H9 (cell line): ENCODE data around the gene ENG. TPM values are rescaled to one million over a fixed set of nuclear protein-coding genes. Genes with fewer than 3 reads are reported as not detected.

Experiments used
- DNase-seq: peaks from one replicate; pipeline ENCODE4 v3.0.0-alpha.2; 2017
- H2AFZ ChIP-seq: one replicate; pipeline ENCODE4 v1.6.1; 2013; ENCODE audit warnings: mild to moderate bottlenecking, low read length, control low read depth, moderate library complexity
- H2AK5ac ChIP-seq: 2 replicates; pipeline ENCODE4 v1.6.1; 2013; ENCODE audit warnings: low read length, control low read depth, mixed read lengths; ENCODE audit not compliant: insufficient read length
- H2BK120ac ChIP-seq: one replicate; pipeline ENCODE4 v1.6.1; 2013; ENCODE audit warnings: low read depth, mild to moderate bottlenecking, low read length, control low read depth, inconsistent platforms; ENCODE audit not compliant: poor library complexity, severe bottlenecking
- H2BK12ac ChIP-seq: 2 replicates; pipeline ENCODE4 v1.6.1; 2013; ENCODE audit warnings: low read length, control low read depth, mixed read lengths, low read depth; ENCODE audit not compliant: insufficient read length
- H2BK15ac ChIP-seq: 2 replicates; pipeline ENCODE4 v1.6.1; 2013; ENCODE audit warnings: low read depth, low read length, control low read depth
- H2BK20ac ChIP-seq: one replicate; pipeline ENCODE4 v1.6.1; 2013; ENCODE audit warnings: low read depth, mild to moderate bottlenecking, low read length, control low read depth, inconsistent platforms; ENCODE audit not compliant: poor library complexity, severe bottlenecking
- H2BK5ac ChIP-seq: 2 replicates; pipeline ENCODE4 v1.6.1; 2013; ENCODE audit warnings: low read length, control low read depth, mixed read lengths; ENCODE audit not compliant: insufficient read length
- H3K14ac ChIP-seq: 2 replicates; pipeline ENCODE4 v1.6.1; 2013; ENCODE audit warnings: low read length, control low read depth; ENCODE audit not compliant: insufficient read depth
- H3K18ac ChIP-seq: 2 replicates; pipeline ENCODE4 v1.6.1; 2013; ENCODE audit warnings: low read depth, mild to moderate bottlenecking, mixed read lengths, low read length, control low read depth; ENCODE audit not compliant: insufficient read length
- H3K23ac ChIP-seq: 2 replicates; pipeline ENCODE4 v1.6.1; 2013; ENCODE audit warnings: low read length, control low read depth, mixed read lengths, low read depth; ENCODE audit not compliant: insufficient read length
- H3K23me2 ChIP-seq: 2 replicates; pipeline ENCODE4 v1.6.1; 2013; ENCODE audit warnings: low read depth, mild to moderate bottlenecking, mixed read lengths, low read length, control low read depth; ENCODE audit not compliant: insufficient read length, poor library complexity, severe bottlenecking
- H3K27ac ChIP-seq: 2 replicates; pipeline ENCODE4 v1.5.1; 2013; ENCODE audit warnings: low read length, control low read depth, mixed read lengths, low read depth; ENCODE audit not compliant: insufficient read length
- H3K27me3 ChIP-seq: 2 replicates; pipeline ENCODE4 v1.6.1; 2013; ENCODE audit warnings: low read length, control low read depth, inconsistent platforms; ENCODE audit not compliant: insufficient read depth
- H3K4ac ChIP-seq: 2 replicates; pipeline ENCODE4 v1.6.1; 2013; ENCODE audit warnings: low read depth, mild to moderate bottlenecking, control low read depth, inconsistent platforms, low read length, moderate library complexity
- H3K4me1 ChIP-seq: 2 replicates; pipeline ENCODE4 v1.6.1; 2013; ENCODE audit warnings: low read length, control low read depth, inconsistent platforms; ENCODE audit not compliant: insufficient read depth
- H3K4me2 ChIP-seq: 2 replicates; pipeline ENCODE4 v1.6.1; 2013; ENCODE audit warnings: low read length, control low read depth, mixed read lengths; ENCODE audit not compliant: insufficient read length, insufficient read depth
- H3K56ac ChIP-seq: 2 replicates; pipeline ENCODE4 v1.6.1; 2013; ENCODE audit warnings: low read depth, mild to moderate bottlenecking, mixed read lengths, low read length, control low read depth; ENCODE audit not compliant: insufficient read length
- H3K79me1 ChIP-seq: 2 replicates; pipeline ENCODE4 v1.6.1; 2013; ENCODE audit warnings: low read depth, mild to moderate bottlenecking, moderate library complexity, low read length, control low read depth, inconsistent platforms; ENCODE audit not compliant: insufficient read depth, poor library complexity, severe bottlenecking
- H3K79me2 ChIP-seq: 2 replicates; pipeline ENCODE4 v1.6.1; 2013; ENCODE audit warnings: low read length, control low read depth, inconsistent platforms; ENCODE audit not compliant: insufficient read depth
- H3K9ac ChIP-seq: 2 replicates; pipeline ENCODE4 v1.6.1; 2013; ENCODE audit warnings: low read length, control low read depth, mixed read lengths; ENCODE audit not compliant: insufficient read length; ENCODE audit errors: extremely low read depth
- H3K9me3 ChIP-seq: one replicate; pipeline ENCODE4 v1.6.1; 2013; ENCODE audit warnings: low read depth, low read length, inconsistent platforms; ENCODE audit not compliant: control insufficient read depth
- H3T11ph ChIP-seq: one replicate; pipeline ENCODE4 v1.6.1; 2013; ENCODE audit warnings: mild to moderate bottlenecking, low read length, control low read depth, inconsistent platforms
- H4K20me1 ChIP-seq: one replicate; pipeline ENCODE4 v1.6.1; 2013; ENCODE audit not compliant: control insufficient read depth, insufficient read length, insufficient read depth
- H4K5ac ChIP-seq: 2 replicates; pipeline ENCODE4 v1.6.1; 2013; ENCODE audit warnings: low read depth, mild to moderate bottlenecking, mixed read lengths, low read length, control low read depth; ENCODE audit not compliant: insufficient read length
- H4K8ac ChIP-seq: replicated peaks from 2 replicates; pipeline ENCODE4 v1.6.1; 2013; ENCODE audit warnings: low read length, control low read depth, mixed read lengths, low read depth; ENCODE audit not compliant: insufficient read length
- H4K91ac ChIP-seq: 2 replicates; pipeline ENCODE4 v1.6.1; 2013; ENCODE audit warnings: low read depth, mild to moderate bottlenecking, moderate library complexity, mixed read lengths, low read length, control low read depth; ENCODE audit not compliant: insufficient read length
- H3K27ac Mint-ChIP-seq, 3 experiments: 2 replicates in 2 of 3; 3 replicates in 1 of 3; pipeline ENCODE4 v1.8.0; 2020 to 2021; ENCODE audit warnings: mixed read lengths in 3 of 3, mild to moderate bottlenecking in 1 of 3, moderate library complexity in 1 of 3
- H3K27me3 Mint-ChIP-seq: 2 replicates; pipeline ENCODE4 v1.8.0; 2021; ENCODE audit warnings: low read depth, mild to moderate bottlenecking, moderate library complexity, mixed read lengths
- H3K36me3 Mint-ChIP-seq, 3 experiments: 2 replicates in 2 of 3; 3 replicates in 1 of 3; pipeline ENCODE4 v1.8.0; 2020 to 2021; ENCODE audit warnings: low read depth in 3 of 3, mixed read lengths in 3 of 3; ENCODE audit not compliant: insufficient read depth in 1 of 3
- H3K4me1 Mint-ChIP-seq, 2 experiments: 2 replicates each; pipeline ENCODE4 v1.8.0; 2020; ENCODE audit warnings: mixed read lengths in 2 of 2
- H3K4me3 Mint-ChIP-seq, 2 experiments: 2 replicates in 1 of 2; 3 replicates in 1 of 2; pipeline ENCODE4 v1.8.0; 2020 to 2021; ENCODE audit warnings: mild to moderate bottlenecking in 2 of 2, mixed read lengths in 2 of 2, moderate library complexity in 1 of 2
- H3K9me3 Mint-ChIP-seq, 2 experiments: 2 replicates in 1 of 2; 3 replicates in 1 of 2; pipeline ENCODE4 v1.8.0; 2020; ENCODE audit warnings: mild to moderate bottlenecking in 2 of 2, mixed read lengths in 2 of 2, moderate library complexity in 1 of 2
- WGBS: extraction: QIAGEN DNeasy Blood & Tissue Kit; methylation state at CpG from one replicate; pipeline ENCODE4 v1.1.7; 2013; ENCODE audit warnings: missing lambda C conversion rate, low lambda C conversion rate, mixed read lengths; ENCODE audit not compliant: insufficient read length; ENCODE audit errors: extremely low coverage; 5-methylcytosine and 5-hydroxymethylcytosine counted together
- total RNA-seq: library from RNA; stranded (reverse); gene quantifications from 2 replicates; pipeline ENCODE4 v1.2.1, GENCODE V29; 2021
- TF ChIP-seq, protein P1 (sequence below): fragments of 200-600 bp; sonication (generic); conservative IDR thresholded peaks from 3 replicates; pipeline ENCODE4 v1.8.0; 2021; ENCODE audit warnings: antibody characterized with exemption, mild to moderate bottlenecking

The ENG gene
- total RNA-seq, 1 experiment from 2014 or later: 2.1 TPM

DNA sequence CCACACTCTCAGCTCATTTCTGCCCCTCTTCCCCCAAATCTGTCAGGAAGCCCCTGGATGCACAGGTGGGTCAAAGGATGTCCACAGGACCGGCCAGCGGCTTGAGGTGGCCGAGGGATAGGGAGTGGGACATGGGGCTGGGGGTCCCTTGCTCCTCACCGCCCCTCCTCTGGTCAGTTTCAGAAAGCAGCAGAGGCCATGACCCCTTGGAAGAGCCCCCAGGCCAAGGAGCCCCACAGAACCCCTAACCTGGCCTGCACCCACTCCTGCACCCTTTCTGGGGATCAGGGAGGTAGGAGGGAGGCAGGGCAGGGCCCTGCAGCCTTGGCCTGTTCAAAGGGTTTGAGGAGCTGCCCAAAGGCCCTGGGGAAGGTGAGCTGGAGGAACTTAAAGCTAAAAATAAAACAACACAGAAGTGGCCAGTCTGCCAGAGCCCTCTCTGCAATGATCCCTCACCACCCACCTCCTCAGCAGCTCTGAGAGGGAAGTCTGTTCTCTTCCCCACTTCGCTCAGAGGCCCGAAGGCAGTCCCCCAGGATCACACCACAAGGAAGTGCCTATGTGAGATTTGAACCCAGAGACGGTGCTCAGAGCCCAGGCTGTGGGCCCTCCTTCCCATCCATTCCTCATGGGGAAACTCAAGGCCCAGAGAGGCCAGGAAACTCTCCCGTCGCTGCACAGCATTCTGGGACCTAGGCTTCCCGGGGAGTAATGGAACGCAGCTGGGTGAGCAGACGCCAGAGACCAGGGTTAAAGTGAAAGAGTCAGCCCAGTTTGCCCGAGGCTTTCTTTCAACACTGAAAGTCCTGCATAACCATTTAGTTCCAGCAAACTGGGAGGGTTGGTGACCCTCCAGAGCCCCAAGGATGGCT is 910 bp downstream of the ENG start:
- no peaks in the 10 kb centered on the region for H3K4me1 ChIP-seq
- no peak overlapping the region for H3K4ac ChIP-seq
- DNase-seq: no peak
- H3K14ac ChIP-seq: no peak overlapping the region
- H3K79me1 ChIP-seq: no peaks in the 10 kb centered on the region
- no peaks in the 10 kb centered on the region for H3K9me3 ChIP-seq
- TF ChIP-seq, protein P1, sequence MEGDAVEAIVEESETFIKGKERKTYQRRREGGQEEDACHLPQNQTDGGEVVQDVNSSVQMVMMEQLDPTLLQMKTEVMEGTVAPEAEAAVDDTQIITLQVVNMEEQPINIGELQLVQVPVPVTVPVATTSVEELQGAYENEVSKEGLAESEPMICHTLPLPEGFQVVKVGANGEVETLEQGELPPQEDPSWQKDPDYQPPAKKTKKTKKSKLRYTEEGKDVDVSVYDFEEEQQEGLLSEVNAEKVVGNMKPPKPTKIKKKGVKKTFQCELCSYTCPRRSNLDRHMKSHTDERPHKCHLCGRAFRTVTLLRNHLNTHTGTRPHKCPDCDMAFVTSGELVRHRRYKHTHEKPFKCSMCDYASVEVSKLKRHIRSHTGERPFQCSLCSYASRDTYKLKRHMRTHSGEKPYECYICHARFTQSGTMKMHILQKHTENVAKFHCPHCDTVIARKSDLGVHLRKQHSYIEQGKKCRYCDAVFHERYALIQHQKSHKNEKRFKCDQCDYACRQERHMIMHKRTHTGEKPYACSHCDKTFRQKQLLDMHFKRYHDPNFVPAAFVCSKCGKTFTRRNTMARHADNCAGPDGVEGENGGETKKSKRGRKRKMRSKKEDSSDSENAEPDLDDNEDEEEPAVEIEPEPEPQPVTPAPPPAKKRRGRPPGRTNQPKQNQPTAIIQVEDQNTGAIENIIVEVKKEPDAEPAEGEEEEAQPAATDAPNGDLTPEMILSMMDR: no peak
- no peaks in the 10 kb centered on the region for H4K20me1 ChIP-seq
- Mint-ChIP-seq H3K4me1 (peaks cover 2 to 7% of the 10 kb centered on the region in 2 experiments; a peak in 2 of 4 replicates), H3K27me3 (peaks cover 2% of the 10 kb centered on the region), H3K36me3 (peaks cover 0 to 8% (median 4%) of the 10 kb centered on the region in 3 experiments; a peak in 3 of 7 replicates), H3K9me3 (peaks cover 5 to 10% of the 10 kb centered on the region in 2 experiments; a peak in 3 of 5 replicates), H3K27ac (no peak overlapping the region), H3K4me3 (peak overlapping the region in 1 of 2 experiments; percentile 4; a peak in 1 of 5 replicates)
- H2AK5ac ChIP-seq: no peak overlapping the region
- no CpG with 5 or more reads among the region's 13 CpGs for WGBS
- H2BK5ac ChIP-seq: no peak overlapping the region
- H3K79me2 ChIP-seq: no peaks in the 10 kb centered on the region
- no peak overlapping the region for H2AFZ ChIP-seq
- H3K9ac ChIP-seq: no peak overlapping the region
- no peak overlapping the region for H2BK20ac ChIP-seq
- no peak overlapping the region for H4K91ac ChIP-seq
- H4K8ac ChIP-seq: no peak overlapping the region
- H3K27ac ChIP-seq: no peak overlapping the region
- H3K18ac ChIP-seq: no peak overlapping the region
- no peak overlapping the region for H3K4me2 ChIP-seq
- no peak overlapping the region for H3T11ph ChIP-seq
- H3K27me3 ChIP-seq: no peaks in the 10 kb centered on the region
- no peak overlapping the region for H2BK12ac ChIP-seq
- no peak overlapping the region for H3K23ac ChIP-seq
- H3K23me2 ChIP-seq: peaks cover 3% of the 10 kb centered on the region
- H2BK15ac ChIP-seq: no peak overlapping the region
- no peak overlapping the region for H4K5ac ChIP-seq
- H3K56ac ChIP-seq: no peak overlapping the region
- H2BK120ac ChIP-seq: no peak overlapping the region
